ENCODE data around the gene C1orf74. TPM values are rescaled to one million over a fixed set of nuclear protein-coding genes. Genes with fewer than 3 reads are reported as not detected.

Gene C1orf74
- total RNA-seq, 5 donors from 2014 or later (not counting 1 experiment from before 2014, with no cell fraction given), result 0.58 to 1.3 (median 1.2) TPM

- no peak overlapping the region for H3K27ac Mint-ChIP-seq
- no peaks in the 10 kb centered on the region for H3K36me3 Mint-ChIP-seq
- no CpG with 5 or more reads among the region's 4 CpGs for WGBS (ENCODE audit: insufficient coverage)
- Histone ChIP-seq H3K27me3 (replicated peaks in 1 of 2; ENCODE audit: control insufficient read depth in 2 of 2, extremely low read depth in 1 of 2, insufficient read depth in 2 of 2, low read length in 1 of 2) (peaks cover 0 to 20% of the 10 kb centered on the region in 2 experiments), H3K9me3 (no peaks in the 10 kb centered on the region), H3K4me1 (ENCODE audit: control insufficient read depth in 1 of 2, extremely low read depth in 1 of 2, insufficient read depth in 2 of 2, low read length in 2 of 2) (peaks cover 3 to 12% of the 10 kb centered on the region in 2 experiments), H3K36me3 (ENCODE audit: control insufficient read depth in 2 of 2, extremely low read depth in 1 of 2, insufficient read depth in 1 of 2, low read length in 1 of 2) (no peaks in the 10 kb centered on the region), H3K27ac (ENCODE audit: low read length) (no peak overlapping the region), H3K4me3 (ENCODE audit: control insufficient read depth in 1 of 2, extremely low read depth in 1 of 2, low read length in 1 of 2) (no peak overlapping the region)
- ChIA-PET POLR2A (no interaction called here), CTCF (interaction anchor here in 1 of 2 donors (0.9 kb wide), 1 partner anchor 30 kb away, joined by 3 read pairs; no protein-coding TSS in a partner anchor)
- H3K27me3 Mint-ChIP-seq, result peaks cover 5% of the 10 kb centered on the region in 2 donors
- H3K9me3 Mint-ChIP-seq, result peaks cover 0 to 3% (median 0%) of the 10 kb centered on the region in 3 donors
- no peak for DNase-seq
- H3K4me1 Mint-ChIP-seq, result peaks cover 8 to 9% (median 9%) of the 10 kb centered on the region in 3 donors
- no peak for ATAC-seq (replicated peaks in 1 of 4)
- no peak overlapping the region for H3K4me3 Mint-ChIP-seq
Observed at GRCh38 chr1:209809611-209810010, 25.3 kb upstream of the C1orf74 start.

DNA sequence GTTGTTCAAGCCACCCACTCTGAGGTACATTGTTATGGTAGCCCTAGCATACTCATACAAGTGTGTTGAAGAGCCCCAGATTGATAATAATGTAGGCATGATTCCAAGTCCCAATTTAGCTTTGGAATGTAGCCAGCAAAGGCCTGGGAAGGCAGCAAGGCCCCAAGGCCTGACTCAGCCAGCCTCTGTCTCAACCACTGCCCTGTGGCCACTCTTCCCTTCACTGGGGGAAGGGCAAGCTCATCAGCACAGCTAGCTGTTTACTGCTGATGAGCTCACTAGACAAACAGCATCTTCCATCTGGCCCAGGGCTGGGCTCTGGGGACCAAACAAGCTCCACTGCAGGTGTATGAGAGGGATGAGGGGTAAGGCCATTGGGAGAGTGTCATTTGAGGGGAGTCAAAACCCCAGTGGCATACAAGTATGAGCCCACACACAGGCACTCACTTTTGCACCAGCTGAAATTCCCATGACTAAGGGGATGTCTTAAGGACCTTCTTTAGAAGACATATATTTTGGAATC, 23.8 kb upstream of the C1orf74 start:
- ChIA-PET POLR2A (interaction anchor here (0.6 to 0.9 kb wide), 5 partner anchors 13 to 58 kb away, joined by 3 to 8 read pairs (median 5); no protein-coding TSS in a partner anchor), CTCF (interaction anchor here (0.6 to 1.3 kb wide), 4 partner anchors 14 to 51 kb away, joined by 3 to 4 read pairs (median 4); partner anchors contain the start of gene UTP25 (in 1 of the 2))
- H3K27ac Mint-ChIP-seq, result no peak overlapping the region
- Histone ChIP-seq H3K36me3 (ENCODE audit: control insufficient read depth in 2 of 2, extremely low read depth in 1 of 2, insufficient read depth in 1 of 2, low read length in 1 of 2) (no peaks in the 10 kb centered on the region), H3K4me1 (ENCODE audit: control insufficient read depth in 1 of 2, extremely low read depth in 1 of 2, insufficient read depth in 2 of 2, low read length in 2 of 2) (peaks cover 3 to 12% of the 10 kb centered on the region in 2 experiments), H3K27me3 (replicated peaks in 1 of 2; ENCODE audit: control insufficient read depth in 2 of 2, extremely low read depth in 1 of 2, insufficient read depth in 2 of 2, low read length in 1 of 2) (peaks cover 0 to 21% of the 10 kb centered on the region in 2 experiments), H3K9me3 (no peaks in the 10 kb centered on the region), H3K4me3 (ENCODE audit: control insufficient read depth in 1 of 2, extremely low read depth in 1 of 2, low read length in 1 of 2) (no peak overlapping the region), H3K27ac (ENCODE audit: low read length) (no peak overlapping the region)
- no peak overlapping the region for H3K4me3 Mint-ChIP-seq
- H3K36me3 Mint-ChIP-seq, result no peaks in the 10 kb centered on the region
- peaks cover 0 to 3% (median 0%) of the 10 kb centered on the region in 3 donors for H3K9me3 Mint-ChIP-seq
- ATAC-seq (replicated peaks in 1 of 4), result no peak
- H3K4me1 Mint-ChIP-seq, result peaks cover 8 to 9% (median 9%) of the 10 kb centered on the region in 3 donors
- H3K27me3 Mint-ChIP-seq, result peaks cover 5 to 15% of the 10 kb centered on the region in 2 donors
- no peak for DNase-seq

GRCh38 chr1:209807509-209807908, 23.1 kb upstream of the C1orf74 start:
- no peak for DNase-seq
- Mint-ChIP-seq H3K4me1 (peaks cover 8 to 9% (median 9%) of the 10 kb centered on the region in 3 donors), H3K9me3 (no peaks in the 10 kb centered on the region), H3K4me3 (no peak overlapping the region), H3K27ac (no peak overlapping the region), H3K27me3 (peaks cover 5 to 15% of the 10 kb centered on the region in 2 donors), H3K36me3 (no peaks in the 10 kb centered on the region)
- 40% methylated on average over 1 of the region's 4 CpGs for WGBS (ENCODE audit: insufficient coverage)
- CTCF ChIA-PET, result interaction anchor here (0.7 to 1.1 kb wide), 2 partner anchors 15 to 20 kb away, joined by 3 to 4 read pairs; partner anchors contain the start of gene UTP25 (in 1 of the 2)
- Histone ChIP-seq H3K36me3 (ENCODE audit: control insufficient read depth in 2 of 2, extremely low read depth in 1 of 2, insufficient read depth in 1 of 2, low read length in 1 of 2) (no peaks in the 10 kb centered on the region), H3K27me3 (replicated peaks in 1 of 2; ENCODE audit: control insufficient read depth in 2 of 2, extremely low read depth in 1 of 2, insufficient read depth in 2 of 2, low read length in 1 of 2) (peaks cover 0 to 21% of the 10 kb centered on the region in 2 experiments), H3K27ac (ENCODE audit: low read length) (no peak overlapping the region), H3K9me3 (no peaks in the 10 kb centered on the region), H3K4me3 (ENCODE audit: control insufficient read depth in 1 of 2, extremely low read depth in 1 of 2, low read length in 1 of 2) (no peak overlapping the region), H3K4me1 (ENCODE audit: control insufficient read depth in 1 of 2, extremely low read depth in 1 of 2, insufficient read depth in 2 of 2, low read length in 2 of 2) (peaks cover 3 to 12% of the 10 kb centered on the region in 2 experiments)
- no peak for ATAC-seq (replicated peaks in 1 of 4)
- POLR2A ChIA-PET, result interaction anchor here (0.6 to 0.9 kb wide), 5 partner anchors 12 to 58 kb away, joined by 3 to 8 read pairs (median 5); no protein-coding TSS in a partner anchor

DNA sequence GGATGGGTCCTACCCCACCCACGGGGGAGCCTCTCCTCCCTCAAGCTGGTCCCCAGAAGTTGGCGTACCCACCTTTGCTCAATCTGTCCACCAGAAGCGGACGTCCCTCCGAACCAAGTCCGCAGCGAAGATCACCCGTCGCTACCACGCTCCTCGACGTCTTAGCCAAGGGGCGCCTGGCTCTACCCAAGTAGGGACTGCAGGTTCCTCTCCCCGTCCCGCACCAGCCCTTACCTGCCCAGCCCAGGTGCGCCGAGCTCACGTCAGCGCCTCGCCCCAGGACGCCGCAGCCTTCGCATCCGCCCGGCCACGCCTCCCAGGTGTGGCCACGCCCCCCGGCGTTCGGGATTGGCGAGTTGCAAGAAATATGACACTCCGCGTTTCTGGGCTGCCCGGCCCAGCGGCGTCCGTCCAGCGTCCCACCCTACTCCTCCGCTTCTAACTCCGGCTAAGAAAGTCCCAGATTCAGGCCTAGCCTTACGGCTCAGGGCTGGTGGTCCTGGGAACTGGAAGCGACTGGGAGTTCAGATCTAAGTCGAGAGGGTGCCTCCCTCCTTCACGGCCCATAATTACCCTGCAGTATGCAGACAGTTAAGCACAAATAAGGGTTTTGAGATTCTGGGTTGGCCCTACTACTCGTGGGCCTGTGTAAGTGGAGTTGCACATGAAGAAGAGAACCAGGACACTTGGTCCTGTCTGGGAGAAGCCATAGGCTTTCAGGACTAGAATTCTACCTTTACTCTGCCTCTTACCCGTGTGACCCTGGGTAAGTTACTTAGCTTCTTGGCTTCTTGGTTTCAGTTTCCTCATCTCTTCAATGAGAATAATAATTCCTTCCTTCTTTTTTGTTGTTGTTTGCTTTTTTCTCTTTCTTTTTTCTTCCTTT, 21.8 kb upstream of the C1orf74 start, which contains the start of gene IRF6:
IRF6 (minus strand) TSS at position 268 of the 886 bp plus-strand sequence. CDS start 4,729 bp downstream, outside the sequence.
- ChIA-PET CTCF (interaction anchor here (0.6 to 0.7 kb wide), 6 partner anchors 14 to 1757 kb away, joined by 3 to 5 read pairs (median 4); no protein-coding TSS in a partner anchor), POLR2A (interaction anchor here (0.5 to 1.0 kb wide), 4 partner anchors 19 to 1476 kb away, joined by 3 to 4 read pairs (median 4); partner anchors contain the start of gene C1orf74 (in 1 of the 2))
- peak within 1 kb of the TSS; percentile 54 to 66 for H3K4me3 ChIP-seq (ENCODE audit: control insufficient read depth in 1 of 2, extremely low read depth in 1 of 2, low read length in 1 of 2)
- H3K36me3 ChIP-seq (ENCODE audit: control insufficient read depth in 2 of 2, extremely low read depth in 1 of 2, insufficient read depth in 1 of 2, low read length in 1 of 2), result no peaks in the 10 kb centered on the region
- H3K27me3 ChIP-seq (replicated peaks in 1 of 2; ENCODE audit: control insufficient read depth in 2 of 2, extremely low read depth in 1 of 2, insufficient read depth in 2 of 2, low read length in 1 of 2), result peaks cover 0 to 21% of the 10 kb centered on the region in 2 experiments
- Mint-ChIP-seq H3K4me1 (peaks cover 8 to 9% (median 9%) of the 10 kb centered on the region in 3 donors), H3K27me3 (peaks cover 12 to 20% of the 10 kb centered on the region in 2 donors), H3K27ac (peak within 1 kb of the TSS; percentile 48 to 87), H3K9me3 (no peaks in the 10 kb centered on the region), H3K4me3 (peak within 1 kb of the TSS; percentile 82 to 87 (median 86)), H3K36me3 (no peaks in the 10 kb centered on the region)
- peak; percentile 87 to 93 (median 90) for ATAC-seq (replicated peaks in 1 of 4)
- DNase-seq, result peak; percentile 27 to 81 (median 68)
- peaks cover 3 to 12% of the 10 kb centered on the region in 2 experiments for H3K4me1 ChIP-seq (ENCODE audit: control insufficient read depth in 1 of 2, extremely low read depth in 1 of 2, insufficient read depth in 2 of 2, low read length in 2 of 2)
- 16% methylated on average over 31 of the region's 46 CpGs for WGBS (ENCODE audit: insufficient coverage)
- peak within 1 kb of the TSS; percentile 9 for H3K27ac ChIP-seq (ENCODE audit: low read length)
- no peaks in the 10 kb centered on the region for H3K9me3 ChIP-seq

DNA sequence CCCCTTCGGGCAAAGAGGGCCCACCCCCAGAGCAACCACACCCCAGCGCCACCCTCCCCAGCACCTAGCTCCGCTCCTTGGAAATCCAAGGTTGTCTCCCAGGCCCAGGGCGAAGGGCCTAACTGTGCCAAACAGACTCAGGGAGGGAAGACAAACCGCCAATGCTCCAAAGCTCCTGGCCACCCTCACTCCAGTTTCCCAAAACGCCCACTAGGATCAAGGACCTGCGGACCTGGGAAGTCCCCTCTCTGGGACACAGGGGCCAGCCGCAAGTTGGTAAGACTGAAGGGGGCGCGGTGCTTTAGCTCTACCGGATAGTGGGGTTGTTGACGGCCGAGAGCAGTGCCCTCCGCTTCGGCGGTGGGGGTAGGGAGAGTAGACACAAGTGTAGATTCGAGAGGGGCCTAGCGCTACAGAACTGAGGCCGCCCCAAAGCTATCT, 21.0 kb upstream of the C1orf74 start:
- ChIA-PET POLR2A (interaction anchor here (0.5 to 1.0 kb wide), 3 partner anchors 20 to 1477 kb away, joined by 3 to 4 read pairs (median 3); partner anchors contain the start of gene C1orf74 (in 1 of the 2)), CTCF (interaction anchor here (0.6 to 0.7 kb wide), 4 partner anchors 14 to 1758 kb away, joined by 3 to 5 read pairs (median 4); no protein-coding TSS in a partner anchor)
- ATAC-seq (replicated peaks in 1 of 4), result no peak
- Mint-ChIP-seq H3K27ac (no peak overlapping the region), H3K4me3 (peak overlapping the region; percentile 82 to 87 (median 86)), H3K36me3 (no peaks in the 10 kb centered on the region), H3K4me1 (peaks cover 8 to 9% (median 9%) of the 10 kb centered on the region in 3 donors), H3K27me3 (peaks cover 12 to 20% of the 10 kb centered on the region in 2 donors), H3K9me3 (no peaks in the 10 kb centered on the region)
- H3K4me1 ChIP-seq (ENCODE audit: control insufficient read depth in 1 of 2, extremely low read depth in 1 of 2, insufficient read depth in 2 of 2, low read length in 2 of 2), result peaks cover 3 to 12% of the 10 kb centered on the region in 2 experiments
- no peak overlapping the region for H3K27ac ChIP-seq (ENCODE audit: low read length)
- no peak for DNase-seq
- no peaks in the 10 kb centered on the region for H3K36me3 ChIP-seq (ENCODE audit: control insufficient read depth in 2 of 2, extremely low read depth in 1 of 2, insufficient read depth in 1 of 2, low read length in 1 of 2)
- H3K4me3 ChIP-seq (ENCODE audit: control insufficient read depth in 1 of 2, extremely low read depth in 1 of 2, low read length in 1 of 2), result peak overlapping the region; percentile 54 to 66
- peaks cover 0 to 26% of the 10 kb centered on the region in 2 experiments for H3K27me3 ChIP-seq (replicated peaks in 1 of 2; ENCODE audit: control insufficient read depth in 2 of 2, extremely low read depth in 1 of 2, insufficient read depth in 2 of 2, low read length in 1 of 2)
- H3K9me3 ChIP-seq, result no peaks in the 10 kb centered on the region
- 82% methylated on average over 7 of the region's 19 CpGs for WGBS (ENCODE audit: insufficient coverage)

Data from T-cell (primary cell).